CD4-positive, alpha-beta T cell (primary cell): ENCODE data around the gene SKAP2. TPM values are rescaled to one million over a fixed set of nuclear protein-coding genes. Genes with fewer than 3 reads are reported as not detected.

Experiments used
- ATAC-seq: fragments of 200-7000 bp; cut with Tn5 transposase; one replicate; pipeline ENCODE4 v1.10.0; 2022; ENCODE audit warnings: mild to moderate bottlenecking; ENCODE audit not compliant: poor library complexity
- CTCF ChIA-PET: fragments of 350-600 bp; sonication (Branson Sonifier 250); formaldehyde crosslinking; loops from one replicate; lab custom pipeline; 2021; ENCODE audit warnings: antibody characterized with exemption, inconsistent platforms; lab: Charles Lee
- POLR2A ChIA-PET: fragments of 350-600 bp; sonication (Branson Sonifier 250); formaldehyde crosslinking; loops from one replicate; lab custom pipeline; 2021; ENCODE audit warnings: antibody characterized with exemption, inconsistent platforms; lab: Charles Lee
- DNase-seq, 14 experiments: peaks; one replicate each; pipeline ENCODE4 v3.0.0-alpha.2; 2013 to 2020; ENCODE audit warnings: mixed read lengths in 2 of 14
- H3K27ac ChIP-seq, 2 donors: one replicate each; pipeline versions ENCODE4 v1.5.1 to v1.7.0; 2013; ENCODE audit warnings: low read length in 2 of 2, low read depth in 1 of 2, mild to moderate bottlenecking in 1 of 2
- H3K27me3 ChIP-seq, 2 experiments: 1 replicate in 1 of 2; 2 replicates in 1 of 2; pipeline versions ENCODE4 v1.6.1 to v1.7.0; 2013; ENCODE audit warnings: low read length in 2 of 2, control low read depth in 1 of 2, mild to moderate bottlenecking in 1 of 2, moderate library complexity in 1 of 2; ENCODE audit not compliant: insufficient read depth in 2 of 2, control insufficient read depth in 1 of 2
- H3K36me3 ChIP-seq: one replicate; pipeline ENCODE4 v1.6.1; 2013; ENCODE audit warnings: low read length, control low read depth; ENCODE audit not compliant: insufficient read depth
- H3K4me1 ChIP-seq: one replicate; pipeline ENCODE4 v1.6.1; 2013; ENCODE audit warnings: low read length, control low read depth; ENCODE audit not compliant: insufficient read depth
- H3K4me3 ChIP-seq: one replicate; pipeline ENCODE4 v1.5.1; 2013; ENCODE audit warnings: mild to moderate bottlenecking, low read length, moderate library complexity
- H3K9me3 ChIP-seq, 2 experiments: 1 replicate in 1 of 2; 2 replicates in 1 of 2; pipeline versions ENCODE4 v1.6.1 to v1.7.0; 2013; ENCODE audit warnings: low read length in 2 of 2, mild to moderate bottlenecking in 2 of 2, control low read depth in 1 of 2, moderate library complexity in 1 of 2; ENCODE audit not compliant: control insufficient read depth in 1 of 2, insufficient read depth in 1 of 2
- H3K27ac Mint-ChIP-seq: one replicate; pipeline ENCODE4 v1.8.0; 2020; ENCODE audit warnings: mixed read lengths
- H3K27me3 Mint-ChIP-seq: one replicate; pipeline ENCODE4 v1.8.0; 2021; ENCODE audit warnings: mixed read lengths
- H3K36me3 Mint-ChIP-seq: one replicate; pipeline ENCODE4 v1.8.0; 2021; ENCODE audit warnings: low read depth, mixed read lengths
- H3K4me1 Mint-ChIP-seq: one replicate; pipeline ENCODE4 v1.8.0; 2021; ENCODE audit warnings: low read depth, mixed read lengths
- H3K4me3 Mint-ChIP-seq: one replicate; pipeline ENCODE4 v1.8.0; 2020; ENCODE audit warnings: mild to moderate bottlenecking, mixed read lengths
- H3K9me3 Mint-ChIP-seq: one replicate; pipeline ENCODE4 v1.8.0; 2020; ENCODE audit warnings: mixed read lengths
- intact Hi-C, 2 experiments: fragments of 100-400 bp; cut with DNase I in 1 of 2; cut with micrococcal nuclease in 1 of 2; formaldehyde crosslinking; loops; one replicate each; pipeline versions ENCODE4 v1.15.1 to v1.9.0; 2023 to 2025; cut with DNase I, micrococcal nuclease
- total RNA-seq, 174 experiments: library from RNA in 2 of 174; stranded (reverse) in 2 of 174; gene quantifications; one replicate each; pipeline ENCODE4 v1.2.3 and lab custom pipeline; 2021 to 2026
- TF ChIP-seq, protein P1 (sequence below): fragments of 200-600 bp; IDR thresholded peaks from one replicate; pipeline ENCODE4 v1.8.0; 2022; ENCODE audit warnings: antibody characterized with exemption, mild to moderate bottlenecking

Gene SKAP2
- total RNA-seq, 2 experiments from 2014 or later = 0.91 to 1.2 TPM

DNA sequence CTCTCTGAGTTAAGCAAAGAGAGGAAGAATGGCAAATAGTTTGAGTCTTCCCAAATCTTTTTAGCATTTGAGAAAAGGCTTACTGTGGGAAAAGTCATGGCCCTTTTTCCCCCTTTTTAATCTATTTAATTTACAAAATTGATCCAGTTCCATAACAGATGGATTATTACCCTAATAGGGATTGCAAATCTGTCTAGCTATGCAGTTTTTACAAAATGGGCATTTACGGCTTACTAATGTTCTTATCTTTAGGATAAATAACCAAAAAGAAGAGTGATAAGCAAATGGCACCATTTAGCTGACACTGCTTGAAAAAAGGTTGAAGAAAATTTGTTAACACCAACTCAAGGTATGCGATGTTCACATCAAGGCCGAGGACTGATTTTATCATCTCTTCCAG lies 169.7 kb downstream of the SKAP2 start:
- ChIA-PET POLR2A (interaction anchor here (1.6 kb wide), 1 partner anchor 12 kb away, joined by 4 read pairs; no protein-coding TSS in a partner anchor), CTCF (interaction anchor here (0.6 to 1.1 kb wide), 2 partner anchors 23 to 261 kb away, joined by 3 read pairs; no protein-coding TSS in a partner anchor)
- Mint-ChIP-seq H3K27ac (no peak overlapping the region), H3K36me3 (no peaks in the 10 kb centered on the region), H3K9me3 (no peaks in the 10 kb centered on the region), H3K4me1 (no peaks in the 10 kb centered on the region), H3K4me3 (no peak overlapping the region), H3K27me3 (peaks cover 38% of the 10 kb centered on the region)
- intact Hi-C loops = no loop called here
- ATAC-seq (no peak), DNase-seq (no peak)
- H3K36me3 ChIP-seq = no peaks in the 10 kb centered on the region
- H3K27ac ChIP-seq = no peak overlapping the region
- TF ChIP-seq, protein P1, sequence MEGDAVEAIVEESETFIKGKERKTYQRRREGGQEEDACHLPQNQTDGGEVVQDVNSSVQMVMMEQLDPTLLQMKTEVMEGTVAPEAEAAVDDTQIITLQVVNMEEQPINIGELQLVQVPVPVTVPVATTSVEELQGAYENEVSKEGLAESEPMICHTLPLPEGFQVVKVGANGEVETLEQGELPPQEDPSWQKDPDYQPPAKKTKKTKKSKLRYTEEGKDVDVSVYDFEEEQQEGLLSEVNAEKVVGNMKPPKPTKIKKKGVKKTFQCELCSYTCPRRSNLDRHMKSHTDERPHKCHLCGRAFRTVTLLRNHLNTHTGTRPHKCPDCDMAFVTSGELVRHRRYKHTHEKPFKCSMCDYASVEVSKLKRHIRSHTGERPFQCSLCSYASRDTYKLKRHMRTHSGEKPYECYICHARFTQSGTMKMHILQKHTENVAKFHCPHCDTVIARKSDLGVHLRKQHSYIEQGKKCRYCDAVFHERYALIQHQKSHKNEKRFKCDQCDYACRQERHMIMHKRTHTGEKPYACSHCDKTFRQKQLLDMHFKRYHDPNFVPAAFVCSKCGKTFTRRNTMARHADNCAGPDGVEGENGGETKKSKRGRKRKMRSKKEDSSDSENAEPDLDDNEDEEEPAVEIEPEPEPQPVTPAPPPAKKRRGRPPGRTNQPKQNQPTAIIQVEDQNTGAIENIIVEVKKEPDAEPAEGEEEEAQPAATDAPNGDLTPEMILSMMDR = no peak
- no peaks in the 10 kb centered on the region for H3K4me1 ChIP-seq
- H3K4me3 ChIP-seq = no peak overlapping the region
- no peaks in the 10 kb centered on the region for H3K9me3 ChIP-seq
- peaks cover 0 to 8% of the 10 kb centered on the region in 2 experiments for H3K27me3 ChIP-seq

DNA sequence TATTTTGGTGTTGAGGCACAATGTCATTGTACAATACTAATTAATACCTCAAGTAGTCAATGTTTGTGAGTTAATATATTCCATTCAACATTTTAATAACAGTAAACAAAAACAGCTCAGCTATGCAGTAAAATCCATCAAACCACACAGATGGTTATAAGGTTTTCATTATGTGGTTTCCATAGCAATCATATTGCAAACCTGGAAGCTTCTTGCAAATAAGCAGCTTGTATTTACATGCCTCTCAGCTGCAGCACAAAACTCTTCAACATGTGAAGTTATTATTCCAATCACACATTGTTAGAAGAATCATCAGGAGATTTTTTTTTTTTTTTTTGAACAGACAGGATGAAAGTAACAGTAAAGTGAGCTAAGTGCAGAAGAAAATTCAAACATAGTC lies 170.2 kb downstream of the SKAP2 start:
- Histone ChIP-seq H3K27me3 (peaks cover 0 to 8% of the 10 kb centered on the region in 2 experiments), H3K36me3 (no peaks in the 10 kb centered on the region), H3K4me1 (no peaks in the 10 kb centered on the region), H3K9me3 (no peaks in the 10 kb centered on the region), H3K27ac (no peak overlapping the region), H3K4me3 (no peak overlapping the region)
- Mint-ChIP-seq H3K4me1 (no peaks in the 10 kb centered on the region), H3K9me3 (no peaks in the 10 kb centered on the region), H3K36me3 (no peaks in the 10 kb centered on the region), H3K4me3 (no peak overlapping the region), H3K27me3 (peaks cover 43% of the 10 kb centered on the region), H3K27ac (no peak overlapping the region)
- no peak for DNase-seq
- intact Hi-C loops = no loop called here
- ChIA-PET POLR2A (no interaction called here), CTCF (interaction anchor here (0.6 to 1.4 kb wide), 3 partner anchors 22 to 260 kb away, joined by 3 to 4 read pairs (median 3); no protein-coding TSS in a partner anchor)
- no peak for ATAC-seq
- TF ChIP-seq, protein P1 = no peak

DNA sequence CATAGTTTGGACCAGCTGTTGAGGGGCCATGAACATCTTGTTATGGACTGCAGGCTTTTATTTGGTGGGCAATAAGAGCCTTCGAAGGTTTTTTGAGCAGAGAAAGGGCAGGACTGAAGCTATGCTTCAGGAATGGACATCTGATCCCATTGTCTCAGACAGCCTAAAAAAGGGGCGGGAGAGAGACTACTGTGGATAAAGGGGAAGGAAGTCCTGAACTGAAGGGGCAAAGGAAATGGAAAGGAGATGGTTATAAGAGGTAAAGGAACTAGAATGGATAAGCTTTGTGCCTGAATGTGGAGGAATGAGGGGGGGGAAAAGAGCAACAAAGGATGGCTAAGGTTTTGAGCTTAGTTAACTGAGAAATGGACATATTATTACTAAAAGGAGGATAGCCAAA lies 172.5 kb downstream of the SKAP2 start:
- peaks cover 43% of the 10 kb centered on the region for H3K27me3 Mint-ChIP-seq
- H3K36me3 ChIP-seq = no peaks in the 10 kb centered on the region
- no peaks in the 10 kb centered on the region for H3K9me3 Mint-ChIP-seq
- no peak for DNase-seq
- H3K4me3 Mint-ChIP-seq = no peak overlapping the region
- no peaks in the 10 kb centered on the region for H3K4me1 ChIP-seq
- TF ChIP-seq, protein P1 = no peak
- no peak overlapping the region for H3K27ac ChIP-seq
- CTCF ChIA-PET = interaction anchor here (0.9 to 1.2 kb wide), 2 partner anchors 10 to 469 kb away, joined by 3 read pairs; no protein-coding TSS in a partner anchor
- no peaks in the 10 kb centered on the region for H3K9me3 ChIP-seq
- H3K4me1 Mint-ChIP-seq = no peaks in the 10 kb centered on the region
- H3K27ac Mint-ChIP-seq = no peak overlapping the region
- intact Hi-C loops = no loop called here
- H3K36me3 Mint-ChIP-seq = no peaks in the 10 kb centered on the region
- ATAC-seq = no peak
- POLR2A ChIA-PET = interaction anchor here (0.6 kb wide), 1 partner anchor 209 kb away, joined by 3 read pairs; no protein-coding TSS in a partner anchor
- H3K4me3 ChIP-seq = no peak overlapping the region
- peaks cover 0 to 3% of the 10 kb centered on the region in 2 experiments for H3K27me3 ChIP-seq
